ENCODE data around the gene NFASC.
A peak's percentile ranks its signal among the peaks of the same experiment; 100 is the strongest.

The NFASC gene

DNA sequence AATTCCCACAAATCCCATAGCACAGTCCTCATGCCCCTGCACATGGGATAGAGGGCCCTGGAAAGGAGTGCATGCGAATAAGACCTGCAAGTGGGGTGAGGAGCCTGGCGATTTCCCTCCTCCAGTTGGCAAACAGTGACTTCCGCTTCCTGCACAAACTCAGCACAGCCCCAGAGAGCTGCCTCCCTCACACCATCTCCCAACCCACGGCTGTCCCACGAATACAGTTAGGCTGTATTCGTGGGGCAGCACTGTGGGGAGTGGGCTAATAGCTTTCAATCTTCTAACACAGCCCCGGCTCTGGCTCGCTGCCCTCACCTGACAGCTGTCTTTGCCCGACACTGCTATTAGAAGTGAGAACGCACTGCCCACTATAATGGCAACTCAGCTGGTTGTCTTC lies 144.1 kb downstream of the NFASC start:
- DNase-seq: no peak

DNA sequence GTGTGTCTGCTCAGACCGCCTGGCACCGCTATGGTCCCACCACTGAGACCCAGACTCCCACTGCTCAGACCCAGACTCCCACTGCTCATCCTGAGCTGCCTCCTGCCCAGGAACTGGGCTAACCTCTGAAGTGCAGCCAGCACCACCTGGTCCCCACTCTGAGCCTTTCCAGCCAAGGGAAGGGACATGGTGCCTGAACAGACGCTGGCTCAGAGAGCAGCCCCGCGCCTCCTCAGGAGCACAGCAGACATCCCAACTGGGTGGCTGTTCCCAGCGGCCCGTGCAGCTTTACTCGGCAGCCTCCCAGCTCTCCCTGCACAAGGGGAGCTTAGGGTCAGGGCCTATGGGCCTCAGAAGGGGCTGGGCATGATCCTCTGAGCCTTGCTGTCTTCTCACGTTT lies 144.6 kb downstream of the NFASC start:
- DNase-seq: no peak

DNA sequence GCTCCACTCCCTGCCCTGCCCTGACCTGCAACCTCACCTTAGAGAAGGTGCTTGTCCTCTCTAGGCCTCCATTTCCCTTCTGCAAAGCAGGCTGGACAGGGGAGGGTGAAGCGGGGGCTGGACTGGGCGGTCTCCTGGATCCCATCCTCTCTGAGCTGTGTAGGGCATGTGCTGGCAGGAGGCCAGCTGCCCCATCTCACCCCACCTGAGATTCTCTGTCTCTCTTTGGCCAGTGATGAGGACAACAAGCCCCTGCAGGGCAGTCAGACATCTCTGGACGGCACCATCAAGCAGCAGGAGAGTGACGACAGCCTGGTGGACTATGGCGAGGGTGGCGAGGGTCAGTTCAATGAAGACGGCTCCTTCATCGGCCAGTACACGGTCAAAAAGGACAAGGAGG lies 145.4 kb downstream of the NFASC start:
- no peak for DNase-seq

DNA sequence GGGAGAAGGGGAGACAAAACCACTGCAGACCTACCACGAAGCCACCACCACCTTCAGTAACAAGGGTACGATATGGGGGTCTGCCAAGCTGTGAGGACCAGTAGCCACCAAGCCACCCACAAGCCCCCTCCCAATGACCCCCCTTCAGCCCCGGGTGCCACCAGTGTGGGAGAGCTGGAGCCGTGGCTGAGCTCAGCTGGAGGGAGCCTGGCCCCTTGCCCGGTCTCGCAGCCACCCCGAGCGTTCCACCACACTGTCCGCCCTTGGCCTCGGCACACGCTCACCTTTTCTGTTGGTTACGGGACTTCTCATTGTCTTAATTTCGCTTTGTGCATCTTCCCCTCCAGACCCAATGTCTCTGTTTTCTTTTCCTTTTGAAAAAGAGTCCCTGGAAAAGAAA lies 145.9 kb downstream of the NFASC start:
- no peak for DNase-seq

DNA sequence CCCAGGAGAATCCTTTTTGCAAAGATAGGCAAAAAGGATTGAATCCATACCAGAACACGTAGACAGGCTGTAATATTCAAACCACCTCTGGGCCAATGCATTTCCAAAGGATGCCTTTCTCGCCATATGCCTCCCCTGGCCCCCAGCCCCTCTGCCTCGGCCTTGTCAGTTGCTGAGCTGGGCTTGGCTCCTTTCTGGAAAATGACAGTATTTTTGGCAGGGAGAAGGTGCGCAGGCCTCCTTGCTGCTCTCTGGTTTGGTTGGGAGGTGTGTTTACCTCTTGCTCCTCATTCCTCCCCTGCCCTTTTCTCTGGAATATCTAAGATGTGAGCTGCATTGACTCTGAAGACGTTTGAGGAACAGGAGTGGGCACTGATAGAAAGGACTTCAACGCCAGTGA lies 146.3 kb downstream of the NFASC start:
- DNase-seq: no peak

DNA sequence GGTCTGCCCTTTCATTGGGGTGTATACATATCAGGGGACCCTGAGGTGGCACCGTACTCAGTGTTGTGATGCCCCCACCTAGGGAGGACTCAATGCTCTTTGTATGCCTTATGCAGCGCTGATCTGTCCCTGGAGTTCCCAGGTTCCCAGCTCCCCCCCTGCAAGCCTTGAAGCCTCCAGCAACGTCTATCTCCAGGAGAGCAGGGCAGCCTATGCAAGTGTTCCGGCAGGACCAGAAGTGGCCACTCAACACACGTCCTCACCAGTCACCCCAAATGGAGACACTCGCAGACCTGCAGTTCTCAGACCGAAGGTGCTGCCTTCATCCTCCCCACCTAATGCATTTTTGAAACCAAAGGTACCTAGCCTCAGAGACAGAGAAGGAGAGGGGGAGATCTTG lies 147.1 kb downstream of the NFASC start:
- no peak for DNase-seq

DNA sequence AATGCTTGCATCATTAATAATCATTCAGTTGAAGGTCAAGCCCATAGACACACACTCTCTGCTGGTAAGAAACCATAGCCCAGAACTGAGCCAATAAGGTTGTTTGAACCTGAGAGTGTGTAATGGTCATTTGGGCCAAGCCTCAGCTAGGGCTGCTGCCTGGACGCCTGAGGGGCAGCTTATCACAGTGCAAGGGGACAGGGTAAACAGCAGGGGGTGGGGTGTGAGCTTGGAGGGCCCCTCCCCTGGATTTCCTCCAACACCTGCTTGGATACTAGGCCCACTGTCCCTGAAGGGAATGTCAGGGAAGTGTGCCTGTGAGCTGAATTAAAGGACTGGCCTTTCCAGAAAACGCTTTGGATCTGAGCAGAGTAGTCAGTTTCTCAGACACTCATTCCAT lies 147.7 kb downstream of the NFASC start:
- DNase-seq: no peak

DNA sequence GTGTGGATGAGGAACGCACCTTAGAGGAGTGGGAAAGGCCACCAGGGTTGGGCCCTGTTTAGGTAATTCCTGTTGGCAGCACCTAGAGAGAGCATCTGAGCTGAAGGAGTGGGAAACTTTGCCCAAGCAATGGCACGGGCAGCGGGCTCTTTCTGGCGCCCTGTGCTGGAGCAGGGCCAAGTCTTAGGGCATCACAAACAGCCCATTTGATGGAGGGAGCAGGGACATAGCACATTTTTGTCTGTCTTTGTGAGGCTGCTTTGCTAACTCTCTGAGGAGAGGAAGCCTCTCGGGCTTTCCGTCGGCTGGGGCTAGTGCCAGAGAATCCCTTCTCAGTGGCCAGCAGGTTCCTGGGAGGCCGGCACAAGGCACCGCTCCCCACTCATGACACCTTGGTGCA lies 149.8 kb downstream of the NFASC start:
- no peak for DNase-seq

DNA sequence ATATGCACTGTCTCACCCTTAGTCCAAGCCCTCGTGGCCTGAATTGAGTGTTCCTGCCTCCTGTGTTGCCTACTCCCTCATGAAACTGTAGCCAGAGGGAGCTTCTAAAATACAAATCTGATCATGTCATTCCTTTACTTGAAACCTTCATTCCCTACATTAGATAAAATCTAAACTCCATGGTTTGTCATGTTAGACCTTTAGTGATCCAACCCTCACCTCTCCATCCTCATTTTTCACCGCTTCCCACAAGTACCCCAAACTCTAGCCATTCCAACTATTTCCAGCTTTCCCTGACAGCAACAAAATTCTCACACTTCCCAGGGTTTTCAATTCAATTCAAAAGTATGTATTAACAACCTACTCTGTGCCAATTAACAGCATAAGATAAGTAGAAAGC lies 154.0 kb downstream of the NFASC start:
- no peak for DNase-seq

DNA sequence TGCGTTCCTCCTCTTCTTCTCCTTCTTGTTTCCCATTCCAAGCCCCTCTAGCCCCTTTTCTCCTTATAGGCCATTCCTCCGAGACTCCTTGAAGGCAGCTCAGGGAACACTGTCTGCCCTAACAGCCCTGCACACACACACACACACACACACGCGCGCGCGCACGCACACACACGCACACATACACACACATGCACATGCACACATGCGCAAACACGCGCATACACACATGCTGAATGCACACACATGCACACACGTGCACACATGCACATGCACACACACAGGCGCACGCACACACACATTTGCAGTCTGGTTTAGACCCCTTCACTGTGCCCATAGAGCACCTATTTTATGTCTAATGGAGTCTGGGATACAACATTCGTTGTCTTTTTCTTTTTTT lies 154.6 kb downstream of the NFASC start:
- no peak for DNase-seq

DNA sequence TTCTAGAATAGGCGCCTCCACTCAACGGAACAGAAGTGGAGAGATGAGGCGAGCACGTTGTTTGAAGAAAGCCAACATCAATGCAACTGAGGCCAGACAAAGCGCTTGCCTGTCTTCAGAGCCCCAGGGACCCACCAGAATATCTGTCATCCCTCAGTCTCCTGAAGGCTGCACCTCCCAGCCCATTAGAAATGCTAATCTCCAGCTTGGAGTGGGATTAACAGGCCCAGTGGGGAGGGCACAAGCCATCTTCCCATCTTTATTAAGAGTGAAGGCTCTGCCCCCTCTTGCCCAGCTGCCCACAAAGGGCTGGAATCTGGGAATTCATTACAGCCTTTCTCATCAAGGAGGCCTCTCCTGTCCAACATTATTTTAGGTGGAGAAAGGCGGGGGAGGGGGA lies 155.5 kb downstream of the NFASC start:
- no peak for DNase-seq

DNA sequence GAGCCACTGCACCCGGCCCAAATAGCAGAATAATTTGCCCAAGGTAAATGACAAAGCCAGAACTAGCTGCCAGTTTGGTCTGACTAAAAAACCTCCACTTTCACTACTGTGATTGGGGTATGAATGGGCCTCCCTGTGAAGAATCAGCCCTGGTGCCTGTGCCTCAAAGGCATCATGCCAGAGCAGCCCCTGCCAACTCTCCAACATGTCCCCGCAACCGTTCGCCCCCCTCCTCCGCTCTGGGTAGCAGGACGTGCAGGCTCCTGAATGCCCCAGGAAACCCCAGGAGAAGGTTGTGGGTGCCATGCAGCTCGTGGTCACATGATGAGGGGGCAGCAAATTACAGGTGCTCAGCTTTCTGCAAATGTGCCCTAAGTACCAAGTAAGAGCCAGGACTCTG lies 157.7 kb downstream of the NFASC start:
- DNase-seq: no peak

DNA sequence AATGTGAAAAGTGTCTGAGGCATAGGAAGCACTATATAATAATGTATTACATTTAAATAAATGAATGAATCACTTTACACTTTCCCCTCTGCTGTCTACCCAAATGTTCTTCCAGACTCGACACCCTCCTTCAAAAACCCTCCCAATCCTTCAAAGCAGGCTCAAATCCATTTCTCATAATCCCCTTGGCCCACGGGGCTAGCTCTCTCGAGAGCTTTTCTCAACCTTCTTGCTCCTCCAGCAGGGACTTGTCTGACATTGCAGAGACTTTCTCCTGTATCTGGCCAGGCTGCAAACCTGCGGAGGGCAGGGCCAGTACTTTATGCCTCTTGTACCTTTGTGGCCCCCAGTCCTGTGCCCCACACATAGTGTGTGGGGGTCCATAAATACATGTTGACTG lies 158.3 kb downstream of the NFASC start:
- no peak for DNase-seq

DNA sequence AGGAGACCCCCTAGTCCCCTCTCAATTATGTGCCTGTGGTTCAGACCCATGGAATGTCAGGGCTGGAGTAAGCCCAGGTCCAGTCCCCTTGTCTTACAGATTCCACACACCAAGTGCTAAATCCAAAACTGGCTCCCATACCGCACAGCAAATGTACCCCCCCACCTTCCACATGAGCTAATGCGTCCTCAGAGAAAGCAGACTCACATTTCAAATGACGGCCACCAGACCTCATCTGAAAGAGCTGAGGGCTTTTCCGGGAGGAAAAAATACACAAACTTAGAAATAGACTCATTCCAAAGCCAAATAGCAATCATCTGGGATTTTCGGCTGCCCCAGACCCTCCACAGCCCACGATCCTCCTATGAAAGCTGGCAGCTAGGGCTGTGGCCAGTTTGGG lies 159.6 kb downstream of the NFASC start:
- no peak for DNase-seq

DNA sequence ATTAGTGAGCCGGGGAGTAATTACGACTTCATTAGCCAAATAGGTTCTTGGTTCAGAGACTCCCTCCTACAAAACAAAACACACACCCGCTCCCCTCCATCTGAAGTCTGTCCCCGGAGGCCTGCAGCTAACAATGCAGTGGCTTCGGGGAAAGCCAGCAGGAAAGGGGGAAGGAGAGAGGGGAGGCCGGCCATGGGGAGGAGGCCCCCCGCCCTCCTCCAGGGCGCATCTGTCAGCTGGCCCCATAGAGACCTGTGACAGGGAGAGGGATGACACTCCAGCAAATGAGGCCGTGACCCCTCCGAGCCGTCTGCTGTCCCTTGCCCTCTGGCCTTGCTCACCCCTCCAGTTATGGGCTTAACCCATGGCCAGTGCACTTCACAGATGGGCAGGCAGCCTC lies 160.2 kb downstream of the NFASC start:
- no peak for DNase-seq

DNA sequence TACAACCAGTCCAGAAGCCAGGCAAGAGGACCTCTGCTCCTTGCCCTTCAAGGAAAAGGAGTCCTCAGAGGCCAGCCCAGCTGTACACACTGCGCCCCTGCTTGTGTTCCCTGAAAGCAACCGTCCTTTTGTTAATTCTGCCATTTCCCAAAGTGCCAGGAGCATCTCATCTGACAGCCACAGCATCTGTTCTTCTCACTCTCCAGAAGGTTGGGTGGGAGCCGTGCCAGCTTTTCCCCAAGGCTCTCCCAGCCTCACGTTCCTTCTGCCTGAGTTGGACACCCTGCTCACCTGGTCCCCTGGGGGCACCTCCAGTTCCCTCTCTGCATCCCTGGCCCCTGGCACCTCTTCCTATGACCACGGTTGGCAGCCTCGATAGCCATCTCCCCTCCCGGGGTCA lies 161.8 kb downstream of the NFASC start:
- DNase-seq: no peak

DNA sequence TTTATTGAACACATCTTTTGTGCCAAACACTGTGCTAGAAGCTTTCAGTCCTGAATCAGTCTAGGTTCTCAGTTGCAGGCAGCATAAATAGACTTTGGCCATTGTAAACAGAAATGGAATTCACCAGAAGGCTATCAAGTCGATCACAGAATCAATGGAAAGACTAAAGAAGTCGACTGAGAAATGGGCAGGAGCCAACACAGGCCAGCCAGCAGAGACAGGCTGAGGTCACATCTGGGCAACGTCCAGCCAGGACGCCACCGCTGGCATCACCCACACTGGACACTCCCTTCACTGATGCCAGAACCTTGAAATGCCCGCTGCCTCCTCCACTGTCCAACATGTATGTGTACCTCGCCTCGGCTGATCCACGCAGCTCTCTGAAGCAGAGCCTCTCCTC lies 166.9 kb downstream of the NFASC start:
- DNase-seq: no peak

DNA sequence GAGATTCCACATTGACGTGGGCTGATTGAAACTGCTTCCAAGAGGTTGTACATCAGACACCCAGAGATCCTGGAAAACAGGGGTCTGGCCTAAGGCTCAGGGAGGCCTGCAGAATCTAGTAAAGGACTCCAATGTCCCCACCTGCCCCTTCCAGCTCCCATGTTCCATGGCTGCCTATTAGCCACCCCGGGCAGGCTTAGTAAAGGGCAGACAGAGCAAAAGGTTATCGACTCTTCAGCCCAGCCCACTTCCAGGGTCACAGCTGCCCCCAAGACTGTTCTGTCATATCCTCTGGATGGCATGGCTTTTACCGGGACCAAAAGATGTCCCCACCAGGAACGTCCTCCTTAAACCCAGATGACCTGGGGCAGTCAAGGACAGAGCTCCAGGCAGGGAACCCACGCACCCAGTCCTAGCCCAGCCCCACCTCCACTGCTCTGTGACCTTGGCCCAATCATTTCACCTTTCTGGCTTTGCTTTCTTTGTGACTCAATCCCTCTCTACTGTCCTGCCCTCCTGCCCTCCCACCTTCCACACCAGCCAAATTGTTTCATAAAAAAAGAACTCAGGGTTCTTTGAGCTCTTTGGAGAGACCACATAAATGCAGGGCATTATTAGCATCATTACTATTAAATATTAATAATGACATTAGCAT lies 167.6 kb downstream of the NFASC start:
- no peak for DNase-seq

DNA sequence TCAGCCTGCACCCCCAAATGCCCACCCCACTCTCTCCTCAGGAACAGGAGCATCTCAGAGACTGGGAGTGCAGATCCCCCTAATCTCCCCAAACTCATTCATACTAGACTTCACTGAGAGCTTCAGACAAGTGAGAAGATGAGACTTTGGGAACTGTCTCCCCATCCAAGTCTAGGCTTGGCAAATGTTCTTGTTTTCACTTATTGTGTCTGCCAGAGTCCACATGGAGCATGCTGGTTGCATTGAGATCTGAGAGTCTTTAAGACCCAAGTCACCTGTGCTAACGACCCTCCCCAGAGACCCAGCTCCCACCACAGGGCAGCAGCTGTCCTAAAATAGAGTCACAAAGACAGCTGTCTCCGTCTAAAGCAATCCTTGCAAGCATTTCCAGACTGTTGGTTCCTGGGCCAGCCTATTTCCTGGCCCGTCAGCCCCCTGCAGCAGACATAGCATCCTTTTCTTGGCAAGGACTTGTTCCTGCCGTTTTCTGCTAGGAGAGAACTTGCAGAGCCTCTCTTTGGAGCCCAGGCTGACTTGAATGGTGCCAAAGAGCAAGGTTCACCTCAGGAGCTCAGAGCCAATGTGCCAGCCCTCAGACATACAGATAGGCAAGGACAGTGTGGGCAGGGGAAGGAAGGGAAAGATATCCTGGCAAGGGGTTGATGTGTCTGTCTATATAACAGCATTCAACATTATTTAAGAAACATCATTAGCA lies 170.5 kb downstream of the NFASC start:
- DNase-seq: no peak

DNA sequence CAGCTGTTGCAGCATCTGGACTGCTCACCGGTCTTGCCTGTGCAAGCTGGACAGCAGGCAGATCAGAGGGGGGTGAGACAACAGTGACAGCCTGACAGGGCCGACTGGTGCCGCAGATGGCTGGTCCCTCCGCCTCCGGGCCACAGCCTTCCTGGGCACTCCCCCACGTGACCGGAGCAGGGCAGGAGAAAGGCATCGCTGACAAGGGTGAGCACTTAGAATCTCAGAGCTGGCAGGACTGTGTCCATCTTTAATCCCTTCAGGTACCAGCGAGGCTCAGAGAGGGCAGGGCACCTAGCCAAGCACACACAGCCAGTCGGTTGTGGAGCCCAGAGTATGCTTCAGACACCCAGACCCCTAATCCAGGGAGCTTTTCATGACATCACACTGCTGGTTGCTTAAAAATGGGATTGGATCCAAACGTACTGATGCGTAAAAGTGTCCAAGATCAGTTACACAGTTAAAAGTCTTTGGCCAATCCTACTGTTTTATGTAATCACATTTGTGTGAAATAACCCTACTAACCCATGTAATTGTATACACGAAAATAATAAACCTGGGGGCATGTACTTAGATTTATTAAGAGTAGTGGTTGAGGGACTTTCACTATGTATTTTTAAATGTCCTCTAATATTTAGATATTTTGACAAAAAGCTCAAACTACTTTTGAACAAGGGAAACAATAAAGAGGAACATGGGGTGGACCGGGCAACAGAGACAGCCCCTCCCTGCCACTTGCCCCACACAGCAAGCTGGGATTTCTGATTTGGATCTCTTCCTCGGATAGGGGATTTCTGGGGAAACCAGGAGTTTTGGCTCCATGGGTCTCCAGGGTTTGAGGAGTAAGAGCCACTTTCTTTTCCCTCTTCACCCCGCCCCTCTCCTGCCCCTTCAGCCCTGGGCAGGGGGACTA lies 171.6 kb downstream of the NFASC start:
- DNase-seq: no peak

DNA sequence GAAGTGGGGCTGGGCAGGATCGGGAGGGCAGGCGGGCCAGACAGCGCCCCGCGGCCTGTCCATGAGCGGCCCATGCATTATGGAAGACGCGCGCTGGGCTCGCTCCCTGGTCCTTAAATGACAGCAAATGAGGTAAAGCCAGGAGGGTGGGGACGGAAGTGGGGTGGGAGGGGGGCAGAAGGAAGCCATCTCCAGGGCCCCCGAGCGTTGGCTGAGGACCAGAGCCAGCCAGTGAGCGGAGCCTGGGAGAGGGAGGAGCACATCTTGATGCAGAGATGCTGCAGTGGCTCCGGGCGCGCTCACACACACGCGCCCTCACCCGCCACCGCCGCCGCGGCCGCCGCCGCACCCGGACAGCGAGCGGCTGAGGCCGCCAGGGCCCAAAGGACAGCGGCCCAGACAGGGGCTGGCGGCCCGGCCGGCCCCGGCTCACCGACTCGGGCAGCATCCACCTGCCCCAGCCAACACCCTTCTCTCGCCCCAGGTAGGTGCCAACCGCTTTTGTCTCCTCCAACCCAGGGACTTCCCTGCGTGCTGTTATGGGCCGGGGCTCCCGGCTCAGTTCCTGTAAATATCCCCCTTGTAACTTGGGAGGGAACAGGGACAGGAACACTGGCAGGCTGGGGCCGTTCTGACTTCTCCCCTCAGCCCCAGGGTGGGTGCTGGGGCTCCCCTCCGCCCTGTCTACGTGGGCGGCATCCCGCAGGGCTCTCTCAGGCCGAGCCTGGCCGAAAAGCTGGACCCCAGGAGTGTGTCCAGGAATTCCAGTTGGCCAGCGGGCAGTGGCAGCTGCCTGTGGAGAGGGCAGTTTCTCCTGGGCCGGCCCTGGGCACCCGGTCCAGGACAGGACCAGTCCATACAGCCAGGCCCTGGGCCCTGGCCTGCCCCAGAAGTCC lies 172.5 kb downstream of the NFASC start, which contains the start of gene CNTN2:
Gene CNTN2 (plus strand): TSS at position 302 of the 896 bp plus-strand sequence. CDS start 9,974 bp downstream, outside the sequence.
- DNase-seq: peak; percentile 44

DNA sequence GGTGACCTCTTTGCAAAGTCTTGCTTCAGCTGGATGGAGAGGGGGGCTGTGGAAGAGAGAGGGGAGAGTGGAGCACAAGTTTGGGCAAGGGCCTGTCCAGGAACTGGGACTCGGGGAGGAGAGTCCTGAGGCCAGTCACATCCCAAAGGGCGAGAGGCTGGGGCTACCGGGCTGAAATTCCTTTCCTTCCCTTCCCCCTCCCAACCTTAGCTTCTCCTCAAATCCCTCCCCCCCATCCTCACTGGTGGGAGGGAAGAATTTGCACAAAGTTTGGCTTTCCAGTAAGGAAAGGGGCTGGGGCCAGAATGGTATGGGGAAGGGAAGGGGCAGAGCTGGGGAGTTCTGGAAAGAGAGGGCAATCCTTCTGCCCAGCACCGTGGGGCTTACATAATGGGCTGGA lies 173.2 kb downstream of the NFASC start:
- DNase-seq: no peak

DNA sequence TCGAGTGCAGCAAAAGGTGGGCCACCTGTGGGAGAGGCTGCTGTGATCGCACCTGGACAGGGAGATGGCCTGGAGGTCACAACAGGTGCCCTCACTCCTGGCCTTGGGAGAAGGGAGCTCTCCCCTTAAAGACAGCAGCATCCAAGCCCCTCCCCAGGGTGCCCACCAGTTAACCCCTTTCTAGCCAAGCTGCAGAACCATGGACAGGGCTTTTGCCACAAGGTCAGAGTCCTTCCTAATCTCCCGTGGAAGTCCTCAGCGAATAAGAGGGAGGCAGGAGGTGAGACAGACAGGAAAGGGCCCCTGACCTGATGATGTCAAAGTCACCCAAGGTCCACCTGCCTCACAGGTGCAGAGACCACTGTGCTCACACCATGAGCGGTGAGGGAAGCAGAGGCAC lies 174.1 kb downstream of the NFASC start:
- no peak for DNase-seq

All from right hindlimb (tissue), 1 donor.